Measurements from ENCODE around the gene CCDC57.

DNA sequence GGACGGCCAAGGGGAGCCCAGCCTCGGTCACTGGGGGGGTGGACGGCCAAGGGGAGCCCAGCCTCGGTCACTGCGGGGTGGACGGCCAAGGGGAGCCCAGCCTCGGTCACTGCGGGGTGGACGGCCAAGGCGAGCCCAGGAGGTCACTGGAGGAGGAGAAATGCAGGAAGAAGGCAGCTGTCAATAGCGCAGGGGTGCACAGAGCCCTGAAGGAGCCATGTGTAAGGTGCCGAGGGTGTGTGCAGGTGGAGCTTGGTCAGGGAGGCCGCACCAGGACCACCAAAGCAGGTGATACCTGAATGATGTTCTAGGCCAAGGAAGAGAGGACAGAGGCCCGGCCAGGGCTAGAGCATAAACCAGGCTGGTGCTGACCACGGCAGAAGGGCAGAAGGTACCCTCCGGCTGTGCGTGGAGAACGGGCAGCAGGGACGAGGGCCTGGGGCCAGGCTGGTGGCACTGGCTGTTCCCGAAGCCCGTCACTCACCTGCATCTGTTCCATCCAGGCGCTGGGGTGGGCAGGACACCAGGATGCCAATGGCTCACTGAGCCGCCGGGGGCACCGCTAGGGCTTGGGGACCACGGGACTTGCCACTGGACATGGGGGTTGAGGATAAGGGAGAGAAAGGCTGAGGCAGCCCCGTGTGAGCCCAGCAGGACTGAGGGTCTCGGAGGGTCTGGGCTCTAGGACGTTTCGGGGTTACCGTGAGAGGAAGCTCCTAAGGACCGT lies 5.9 kb upstream of the CCDC57 start:
- TF ChIP-seq, protein P1, sequence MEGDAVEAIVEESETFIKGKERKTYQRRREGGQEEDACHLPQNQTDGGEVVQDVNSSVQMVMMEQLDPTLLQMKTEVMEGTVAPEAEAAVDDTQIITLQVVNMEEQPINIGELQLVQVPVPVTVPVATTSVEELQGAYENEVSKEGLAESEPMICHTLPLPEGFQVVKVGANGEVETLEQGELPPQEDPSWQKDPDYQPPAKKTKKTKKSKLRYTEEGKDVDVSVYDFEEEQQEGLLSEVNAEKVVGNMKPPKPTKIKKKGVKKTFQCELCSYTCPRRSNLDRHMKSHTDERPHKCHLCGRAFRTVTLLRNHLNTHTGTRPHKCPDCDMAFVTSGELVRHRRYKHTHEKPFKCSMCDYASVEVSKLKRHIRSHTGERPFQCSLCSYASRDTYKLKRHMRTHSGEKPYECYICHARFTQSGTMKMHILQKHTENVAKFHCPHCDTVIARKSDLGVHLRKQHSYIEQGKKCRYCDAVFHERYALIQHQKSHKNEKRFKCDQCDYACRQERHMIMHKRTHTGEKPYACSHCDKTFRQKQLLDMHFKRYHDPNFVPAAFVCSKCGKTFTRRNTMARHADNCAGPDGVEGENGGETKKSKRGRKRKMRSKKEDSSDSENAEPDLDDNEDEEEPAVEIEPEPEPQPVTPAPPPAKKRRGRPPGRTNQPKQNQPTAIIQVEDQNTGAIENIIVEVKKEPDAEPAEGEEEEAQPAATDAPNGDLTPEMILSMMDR (IDR thresholded peaks at IDR 0.05; ENCODE audit: poor library complexity, severe bottlenecking) = no peak
- TF ChIP-seq EP300 (conservative IDR thresholded peaks at IDR 0.05; ENCODE audit: poor library complexity, severe bottlenecking) = no peak
- TF ChIP-seq TAF1 (IDR thresholded peaks at IDR 0.05; ENCODE audit: low read depth) = no peak
- TF ChIP-seq POLR2AphosphoS5 (IDR thresholded peaks at IDR 0.05) = no peak
- no peak for TF ChIP-seq SMC3 (conservative IDR thresholded peaks at IDR 0.05; ENCODE audit: poor library complexity)
- TF ChIP-seq EZH2 (IDR thresholded peaks at IDR 0.05; ENCODE audit: borderline replicate concordance, insufficient read depth, low read length, poor library complexity, severe bottlenecking) = no peak
- TF ChIP-seq, protein P2, sequence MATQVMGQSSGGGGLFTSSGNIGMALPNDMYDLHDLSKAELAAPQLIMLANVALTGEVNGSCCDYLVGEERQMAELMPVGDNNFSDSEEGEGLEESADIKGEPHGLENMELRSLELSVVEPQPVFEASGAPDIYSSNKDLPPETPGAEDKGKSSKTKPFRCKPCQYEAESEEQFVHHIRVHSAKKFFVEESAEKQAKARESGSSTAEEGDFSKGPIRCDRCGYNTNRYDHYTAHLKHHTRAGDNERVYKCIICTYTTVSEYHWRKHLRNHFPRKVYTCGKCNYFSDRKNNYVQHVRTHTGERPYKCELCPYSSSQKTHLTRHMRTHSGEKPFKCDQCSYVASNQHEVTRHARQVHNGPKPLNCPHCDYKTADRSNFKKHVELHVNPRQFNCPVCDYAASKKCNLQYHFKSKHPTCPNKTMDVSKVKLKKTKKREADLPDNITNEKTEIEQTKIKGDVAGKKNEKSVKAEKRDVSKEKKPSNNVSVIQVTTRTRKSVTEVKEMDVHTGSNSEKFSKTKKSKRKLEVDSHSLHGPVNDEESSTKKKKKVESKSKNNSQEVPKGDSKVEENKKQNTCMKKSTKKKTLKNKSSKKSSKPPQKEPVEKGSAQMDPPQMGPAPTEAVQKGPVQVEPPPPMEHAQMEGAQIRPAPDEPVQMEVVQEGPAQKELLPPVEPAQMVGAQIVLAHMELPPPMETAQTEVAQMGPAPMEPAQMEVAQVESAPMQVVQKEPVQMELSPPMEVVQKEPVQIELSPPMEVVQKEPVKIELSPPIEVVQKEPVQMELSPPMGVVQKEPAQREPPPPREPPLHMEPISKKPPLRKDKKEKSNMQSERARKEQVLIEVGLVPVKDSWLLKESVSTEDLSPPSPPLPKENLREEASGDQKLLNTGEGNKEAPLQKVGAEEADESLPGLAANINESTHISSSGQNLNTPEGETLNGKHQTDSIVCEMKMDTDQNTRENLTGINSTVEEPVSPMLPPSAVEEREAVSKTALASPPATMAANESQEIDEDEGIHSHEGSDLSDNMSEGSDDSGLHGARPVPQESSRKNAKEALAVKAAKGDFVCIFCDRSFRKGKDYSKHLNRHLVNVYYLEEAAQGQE (IDR thresholded peaks at IDR 0.05; ENCODE audit: borderline replicate concordance) = no peak
- no peak for TF ChIP-seq MXI1 (conservative IDR thresholded peaks at IDR 0.05; ENCODE audit: poor library complexity, severe bottlenecking)

Measured in neural cell (in vitro differentiated cells).